Measurements from ENCODE around the gene C3.
A peak's percentile ranks its signal among the peaks of the same experiment; 100 is the strongest.

Gene C3

GRCh38 chr19:6733338-6734095 is 13.1 kb upstream of the C3 start:
- DNase-seq (ENCODE audit: extremely low read depth, insufficient read length), result no peak
- TF ChIP-seq CTCF (IDR thresholded peaks at IDR 0.05; ENCODE audit: insufficient read depth, low read length, poor library complexity, severe bottlenecking), result peak; percentile 30

GRCh38 chr19:6732803-6733337 is 12.4 kb upstream of the C3 start:
- Histone ChIP-seq H3K4me3 (replicated peaks; ENCODE audit: low read depth, low read length) (no peak overlapping the region), H3K36me3 (ENCODE audit: control insufficient read depth, insufficient read depth, low read length) (peaks cover 18% of the 10 kb centered on the region), H3K27me3 (replicated peaks; ENCODE audit: control insufficient read depth, insufficient read depth, low read length) (no peaks in the 10 kb centered on the region)
- TF ChIP-seq CTCF (IDR thresholded peaks at IDR 0.05; ENCODE audit: insufficient read depth, low read length, poor library complexity, severe bottlenecking), result no peak
- no peak for DNase-seq (ENCODE audit: extremely low read depth, insufficient read length)

More at GRCh38 chr19:6733338-6734095, 13.1 kb upstream of the C3 start:
- peaks cover 18% of the 10 kb centered on the region for H3K36me3 ChIP-seq (ENCODE audit: control insufficient read depth, insufficient read depth, low read length)
- no peak overlapping the region for H3K4me3 ChIP-seq (replicated peaks; ENCODE audit: low read depth, low read length)
- H3K27me3 ChIP-seq (replicated peaks; ENCODE audit: control insufficient read depth, insufficient read depth, low read length), result no peaks in the 10 kb centered on the region

GRCh38 chr19:6731822-6732221 is 11.4 kb upstream of the C3 start:
- no peak for DNase-seq (ENCODE audit: extremely low read depth, insufficient read length)
- TF ChIP-seq CTCF (IDR thresholded peaks at IDR 0.05; ENCODE audit: insufficient read depth, low read length, poor library complexity, severe bottlenecking), result no peak
- H3K27me3 ChIP-seq (replicated peaks; ENCODE audit: control insufficient read depth, insufficient read depth, low read length), result no peaks in the 10 kb centered on the region
- H3K36me3 ChIP-seq (ENCODE audit: control insufficient read depth, insufficient read depth, low read length), result peaks cover 18% of the 10 kb centered on the region
- no peak overlapping the region for H3K4me3 ChIP-seq (replicated peaks; ENCODE audit: low read depth, low read length)

GRCh38 chr19:6730941-6731670 is 10.7 kb upstream of the C3 start:
- Histone ChIP-seq H3K36me3 (ENCODE audit: control insufficient read depth, insufficient read depth, low read length) (peaks cover 18% of the 10 kb centered on the region), H3K4me3 (replicated peaks; ENCODE audit: low read depth, low read length) (no peak overlapping the region), H3K27me3 (replicated peaks; ENCODE audit: control insufficient read depth, insufficient read depth, low read length) (no peaks in the 10 kb centered on the region)
- no peak for DNase-seq (ENCODE audit: extremely low read depth, insufficient read length)
- TF ChIP-seq CTCF (IDR thresholded peaks at IDR 0.05; ENCODE audit: insufficient read depth, low read length, poor library complexity, severe bottlenecking), result no peak

- Histone ChIP-seq H3K27me3 (replicated peaks; ENCODE audit: control insufficient read depth, insufficient read depth, low read length) (no peaks in the 10 kb centered on the region), H3K4me3 (replicated peaks; ENCODE audit: low read depth, low read length) (no peak overlapping the region), H3K36me3 (ENCODE audit: control insufficient read depth, insufficient read depth, low read length) (peaks cover 18% of the 10 kb centered on the region)
- no peak for TF ChIP-seq CTCF (IDR thresholded peaks at IDR 0.05; ENCODE audit: insufficient read depth, low read length, poor library complexity, severe bottlenecking)
- no peak for DNase-seq (ENCODE audit: extremely low read depth, insufficient read length)
These were observed 9.8 kb upstream of the C3 start for GRCh38 chr19:6730153-6730804.

All from GM06990 (cell line).